H9 (cell line): Measurements from ENCODE around the gene RET. TPM values are rescaled to one million over a fixed set of nuclear protein-coding genes. Genes with fewer than 3 reads are reported as not detected.

Experiments used
- DNase-seq: peaks from one replicate; pipeline ENCODE4 v3.0.0-alpha.2; 2017
- H2AFZ ChIP-seq: one replicate; pipeline ENCODE4 v1.6.1; 2013; ENCODE audit warnings: mild to moderate bottlenecking, low read length, control low read depth, moderate library complexity
- H2AK5ac ChIP-seq: 2 replicates; pipeline ENCODE4 v1.6.1; 2013; ENCODE audit warnings: low read length, control low read depth, mixed read lengths; ENCODE audit not compliant: insufficient read length
- H2BK120ac ChIP-seq: one replicate; pipeline ENCODE4 v1.6.1; 2013; ENCODE audit warnings: low read depth, mild to moderate bottlenecking, low read length, control low read depth, inconsistent platforms; ENCODE audit not compliant: poor library complexity, severe bottlenecking
- H2BK12ac ChIP-seq: 2 replicates; pipeline ENCODE4 v1.6.1; 2013; ENCODE audit warnings: low read length, control low read depth, mixed read lengths, low read depth; ENCODE audit not compliant: insufficient read length
- H2BK15ac ChIP-seq: 2 replicates; pipeline ENCODE4 v1.6.1; 2013; ENCODE audit warnings: low read depth, low read length, control low read depth
- H2BK20ac ChIP-seq: one replicate; pipeline ENCODE4 v1.6.1; 2013; ENCODE audit warnings: low read depth, mild to moderate bottlenecking, low read length, control low read depth, inconsistent platforms; ENCODE audit not compliant: poor library complexity, severe bottlenecking
- H2BK5ac ChIP-seq: 2 replicates; pipeline ENCODE4 v1.6.1; 2013; ENCODE audit warnings: low read length, control low read depth, mixed read lengths; ENCODE audit not compliant: insufficient read length
- H3K14ac ChIP-seq: 2 replicates; pipeline ENCODE4 v1.6.1; 2013; ENCODE audit warnings: low read length, control low read depth; ENCODE audit not compliant: insufficient read depth
- H3K18ac ChIP-seq: 2 replicates; pipeline ENCODE4 v1.6.1; 2013; ENCODE audit warnings: low read depth, mild to moderate bottlenecking, mixed read lengths, low read length, control low read depth; ENCODE audit not compliant: insufficient read length
- H3K23ac ChIP-seq: 2 replicates; pipeline ENCODE4 v1.6.1; 2013; ENCODE audit warnings: low read length, control low read depth, mixed read lengths, low read depth; ENCODE audit not compliant: insufficient read length
- H3K23me2 ChIP-seq: 2 replicates; pipeline ENCODE4 v1.6.1; 2013; ENCODE audit warnings: low read depth, mild to moderate bottlenecking, mixed read lengths, low read length, control low read depth; ENCODE audit not compliant: insufficient read length, poor library complexity, severe bottlenecking
- H3K27ac ChIP-seq: 2 replicates; pipeline ENCODE4 v1.5.1; 2013; ENCODE audit warnings: low read length, control low read depth, mixed read lengths, low read depth; ENCODE audit not compliant: insufficient read length
- H3K27me3 ChIP-seq: 2 replicates; pipeline ENCODE4 v1.6.1; 2013; ENCODE audit warnings: low read length, control low read depth, inconsistent platforms; ENCODE audit not compliant: insufficient read depth
- H3K4ac ChIP-seq: 2 replicates; pipeline ENCODE4 v1.6.1; 2013; ENCODE audit warnings: low read depth, mild to moderate bottlenecking, control low read depth, inconsistent platforms, low read length, moderate library complexity
- H3K4me1 ChIP-seq: 2 replicates; pipeline ENCODE4 v1.6.1; 2013; ENCODE audit warnings: low read length, control low read depth, inconsistent platforms; ENCODE audit not compliant: insufficient read depth
- H3K4me2 ChIP-seq: 2 replicates; pipeline ENCODE4 v1.6.1; 2013; ENCODE audit warnings: low read length, control low read depth, mixed read lengths; ENCODE audit not compliant: insufficient read length, insufficient read depth
- H3K56ac ChIP-seq: 2 replicates; pipeline ENCODE4 v1.6.1; 2013; ENCODE audit warnings: low read depth, mild to moderate bottlenecking, mixed read lengths, low read length, control low read depth; ENCODE audit not compliant: insufficient read length
- H3K79me1 ChIP-seq: 2 replicates; pipeline ENCODE4 v1.6.1; 2013; ENCODE audit warnings: low read depth, mild to moderate bottlenecking, moderate library complexity, low read length, control low read depth, inconsistent platforms; ENCODE audit not compliant: insufficient read depth, poor library complexity, severe bottlenecking
- H3K79me2 ChIP-seq: 2 replicates; pipeline ENCODE4 v1.6.1; 2013; ENCODE audit warnings: low read length, control low read depth, inconsistent platforms; ENCODE audit not compliant: insufficient read depth
- H3K9ac ChIP-seq: 2 replicates; pipeline ENCODE4 v1.6.1; 2013; ENCODE audit warnings: low read length, control low read depth, mixed read lengths; ENCODE audit not compliant: insufficient read length; ENCODE audit errors: extremely low read depth
- H3K9me3 ChIP-seq: one replicate; pipeline ENCODE4 v1.6.1; 2013; ENCODE audit warnings: low read depth, low read length, inconsistent platforms; ENCODE audit not compliant: control insufficient read depth
- H3T11ph ChIP-seq: one replicate; pipeline ENCODE4 v1.6.1; 2013; ENCODE audit warnings: mild to moderate bottlenecking, low read length, control low read depth, inconsistent platforms
- H4K20me1 ChIP-seq: one replicate; pipeline ENCODE4 v1.6.1; 2013; ENCODE audit not compliant: control insufficient read depth, insufficient read length, insufficient read depth
- H4K5ac ChIP-seq: 2 replicates; pipeline ENCODE4 v1.6.1; 2013; ENCODE audit warnings: low read depth, mild to moderate bottlenecking, mixed read lengths, low read length, control low read depth; ENCODE audit not compliant: insufficient read length
- H4K8ac ChIP-seq: replicated peaks from 2 replicates; pipeline ENCODE4 v1.6.1; 2013; ENCODE audit warnings: low read length, control low read depth, mixed read lengths, low read depth; ENCODE audit not compliant: insufficient read length
- H4K91ac ChIP-seq: 2 replicates; pipeline ENCODE4 v1.6.1; 2013; ENCODE audit warnings: low read depth, mild to moderate bottlenecking, moderate library complexity, mixed read lengths, low read length, control low read depth; ENCODE audit not compliant: insufficient read length
- H3K27ac Mint-ChIP-seq, 3 experiments: 2 replicates in 2 of 3; 3 replicates in 1 of 3; pipeline ENCODE4 v1.8.0; 2020 to 2021; ENCODE audit warnings: mixed read lengths in 3 of 3, mild to moderate bottlenecking in 1 of 3, moderate library complexity in 1 of 3
- H3K27me3 Mint-ChIP-seq: 2 replicates; pipeline ENCODE4 v1.8.0; 2021; ENCODE audit warnings: low read depth, mild to moderate bottlenecking, moderate library complexity, mixed read lengths
- H3K36me3 Mint-ChIP-seq, 3 experiments: 2 replicates in 2 of 3; 3 replicates in 1 of 3; pipeline ENCODE4 v1.8.0; 2020 to 2021; ENCODE audit warnings: low read depth in 3 of 3, mixed read lengths in 3 of 3; ENCODE audit not compliant: insufficient read depth in 1 of 3
- H3K4me1 Mint-ChIP-seq, 2 experiments: 2 replicates each; pipeline ENCODE4 v1.8.0; 2020; ENCODE audit warnings: mixed read lengths in 2 of 2
- H3K4me3 Mint-ChIP-seq, 2 experiments: 2 replicates in 1 of 2; 3 replicates in 1 of 2; pipeline ENCODE4 v1.8.0; 2020 to 2021; ENCODE audit warnings: mild to moderate bottlenecking in 2 of 2, mixed read lengths in 2 of 2, moderate library complexity in 1 of 2
- H3K9me3 Mint-ChIP-seq, 2 experiments: 2 replicates in 1 of 2; 3 replicates in 1 of 2; pipeline ENCODE4 v1.8.0; 2020; ENCODE audit warnings: mild to moderate bottlenecking in 2 of 2, mixed read lengths in 2 of 2, moderate library complexity in 1 of 2
- CTCF ChIP-seq: fragments of 200-600 bp; sonication (generic); conservative IDR thresholded peaks from 3 replicates; pipeline ENCODE4 v1.8.0; 2021; ENCODE audit warnings: antibody characterized with exemption, mild to moderate bottlenecking
- WGBS: extraction: QIAGEN DNeasy Blood & Tissue Kit; methylation state at CpG from one replicate; pipeline ENCODE4 v1.1.7; 2013; ENCODE audit warnings: missing lambda C conversion rate, low lambda C conversion rate, mixed read lengths; ENCODE audit not compliant: insufficient read length; ENCODE audit errors: extremely low coverage; 5-methylcytosine and 5-hydroxymethylcytosine counted together
- total RNA-seq: library from RNA; stranded (reverse); gene quantifications from 2 replicates; pipeline ENCODE4 v1.2.1, GENCODE V29; 2021

The RET gene
- total RNA-seq, 1 experiment from 2014 or later: 12.2 TPM

- no peak overlapping the region for H3T11ph ChIP-seq
- no peaks in the 10 kb centered on the region for H3K79me1 ChIP-seq
- no peak overlapping the region for H2BK12ac ChIP-seq
- no peaks in the 10 kb centered on the region for H3K79me2 ChIP-seq
- no peak overlapping the region for H3K18ac ChIP-seq
- H3K27me3 ChIP-seq: peaks cover 20% of the 10 kb centered on the region
- no peak overlapping the region for H4K91ac ChIP-seq
- TF ChIP-seq CTCF: no peak
- peaks cover 0 to 2% (median 0%) of the 10 kb centered on the region in 3 experiments; a peak in 1 of 7 replicates for H3K36me3 Mint-ChIP-seq
- no peak for DNase-seq
- no peak overlapping the region for H2AK5ac ChIP-seq
- no peak overlapping the region for H2BK120ac ChIP-seq
- H3K14ac ChIP-seq: no peak overlapping the region
- no peak overlapping the region for H2BK5ac ChIP-seq
- no peak overlapping the region for H4K8ac ChIP-seq
- H2BK15ac ChIP-seq: no peak overlapping the region
- H4K5ac ChIP-seq: no peak overlapping the region
- H3K23me2 ChIP-seq: peaks cover 10% of the 10 kb centered on the region
- H3K9me3 ChIP-seq: no peaks in the 10 kb centered on the region
- no CpG with 5 or more reads among the region's 3 CpGs for WGBS
- H3K23ac ChIP-seq: no peak overlapping the region
- H3K4me1 ChIP-seq: no peaks in the 10 kb centered on the region
- H3K27ac Mint-ChIP-seq: no peak overlapping the region
- H3K27ac ChIP-seq: no peak overlapping the region
- H3K4ac ChIP-seq: no peak overlapping the region
- H3K4me2 ChIP-seq: no peak overlapping the region
- H3K9me3 Mint-ChIP-seq: no peaks in the 10 kb centered on the region; a peak in 1 of 5 replicates
- no peak overlapping the region for H3K4me3 Mint-ChIP-seq
- H3K27me3 Mint-ChIP-seq: peaks cover 41% of the 10 kb centered on the region
- no peaks in the 10 kb centered on the region for H4K20me1 ChIP-seq
- no peak overlapping the region for H2BK20ac ChIP-seq
- no peak overlapping the region for H3K9ac ChIP-seq
- no peak overlapping the region for H2AFZ ChIP-seq
- peaks cover 8 to 13% of the 10 kb centered on the region in 2 experiments; a peak in 3 of 4 replicates for H3K4me1 Mint-ChIP-seq
- no peak overlapping the region for H3K56ac ChIP-seq
Observed at GRCh38 chr10:43079856-43080255, 3.0 kb downstream of the RET start.
